Left kidney (tissue), 2 donors: ENCODE data around the gene SCN4B. TPM values are rescaled to one million over a fixed set of nuclear protein-coding genes. Genes with fewer than 3 reads are reported as not detected.

ENCODE experiments used
- DNase-seq: peaks from one replicate; pipeline ENCODE4 v3.0.0-alpha.2; 2013
- polyA plus RNA-seq: library from polyadenylated mRNA; unstranded; fragments of 120-200 nt; gene quantifications from one replicate; pipeline ENCODE4 v1.2.1, GENCODE V29; 2013; ENCODE audit not compliant: insufficient read length

The SCN4B gene
- polyA plus RNA-seq, 1 donor = 0.75 TPM

DNA sequence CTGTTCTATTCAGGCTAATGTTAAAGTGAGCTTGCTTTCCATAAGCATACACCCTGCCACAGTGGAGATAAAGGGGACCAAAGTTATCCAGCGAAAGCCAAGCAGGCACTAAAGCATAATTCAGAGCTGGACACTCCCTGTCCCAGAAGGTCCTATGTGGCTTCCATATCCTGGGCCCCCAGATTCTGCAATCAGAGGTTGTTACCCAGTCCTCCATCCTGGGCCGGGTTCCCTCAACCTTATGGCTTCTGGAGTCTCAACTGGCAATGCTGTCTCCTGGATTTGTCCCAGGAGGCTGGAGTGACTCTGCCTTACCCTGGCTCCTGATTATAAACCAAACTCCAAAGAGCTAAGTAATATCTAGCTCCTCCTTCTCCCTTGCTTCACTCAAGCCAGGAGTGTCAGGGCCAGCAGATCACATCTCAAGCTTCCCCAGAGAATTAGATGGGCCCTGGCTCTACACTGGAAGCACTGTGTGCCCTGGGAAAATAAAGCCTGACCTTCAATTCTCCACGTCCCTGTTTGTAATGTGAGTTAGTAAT is 51.9 kb downstream of the SCN4B start:
- DNase-seq = no peak

DNA sequence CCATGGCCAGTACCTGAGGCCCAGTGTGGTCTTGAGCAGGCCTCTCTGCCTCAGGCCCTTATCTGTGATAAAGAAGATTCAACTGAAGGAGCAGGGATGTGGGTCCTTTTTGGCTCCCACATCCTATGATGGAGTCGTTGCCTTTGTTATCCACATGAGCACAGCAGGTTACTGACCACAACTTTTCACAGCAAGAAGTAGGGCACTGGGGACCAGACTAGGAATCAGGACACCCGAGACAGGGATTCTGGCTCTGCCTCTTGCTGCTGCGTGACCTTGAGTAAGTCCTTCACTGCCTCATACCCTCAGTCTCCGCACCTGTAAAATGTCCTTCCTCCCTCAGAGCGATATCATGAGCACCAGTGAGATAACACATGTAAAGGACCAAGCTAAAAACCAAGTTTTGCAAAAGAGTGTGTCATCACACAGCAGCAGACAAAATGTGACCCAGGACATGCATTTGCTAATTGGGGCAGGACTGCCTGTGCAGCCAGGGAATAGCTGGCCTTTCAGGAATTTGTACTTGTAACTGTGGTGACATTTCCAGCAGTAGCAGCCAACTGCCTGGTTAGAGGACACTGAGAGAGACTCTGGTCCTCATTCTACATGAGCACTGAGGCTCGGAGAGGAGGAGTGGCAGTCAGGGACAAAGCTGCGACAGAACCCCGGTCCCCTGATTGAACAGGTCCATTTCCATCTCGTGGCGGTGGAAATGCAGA is 52.6 kb downstream of the SCN4B start:
- DNase-seq = no peak

DNA sequence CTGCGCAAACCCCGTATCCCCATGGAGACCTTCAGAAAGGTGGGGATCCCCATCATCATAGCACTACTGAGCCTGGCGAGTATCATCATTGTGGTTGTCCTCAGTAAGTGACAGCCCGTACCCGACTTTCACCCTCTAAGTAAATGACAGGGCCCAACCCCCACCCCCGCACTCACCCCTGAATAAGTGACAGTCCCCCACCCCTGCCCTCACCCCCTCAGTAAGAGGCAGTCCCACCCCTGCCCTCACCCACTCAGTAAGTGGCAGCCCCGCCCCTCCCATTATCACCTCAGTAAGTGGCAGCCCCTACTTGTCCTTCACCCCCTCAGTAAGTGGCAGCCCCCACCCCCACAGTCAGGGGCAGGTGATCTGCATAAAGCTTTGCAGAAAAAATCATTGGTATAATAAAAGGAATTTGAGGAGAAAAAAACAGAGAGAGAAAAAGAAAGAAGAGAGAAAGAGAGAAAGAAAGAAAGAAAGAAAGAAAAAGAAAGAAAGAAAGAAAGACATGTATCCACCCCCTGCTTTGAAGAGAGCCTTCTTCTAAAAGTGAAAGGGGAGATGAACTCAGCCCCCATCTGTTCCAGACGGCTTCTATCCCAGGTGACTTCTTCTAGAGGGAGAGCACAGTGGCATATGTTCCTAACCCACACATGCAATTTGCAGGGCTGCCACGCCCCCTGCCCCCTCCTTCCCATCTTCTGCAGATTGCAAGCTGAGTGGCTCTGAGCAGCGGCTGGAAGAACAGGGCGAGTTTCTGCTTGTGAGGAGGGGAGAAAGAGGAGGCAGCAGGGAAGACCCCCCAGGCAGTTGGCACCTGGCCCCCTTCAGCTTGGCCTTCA is 53.4 kb downstream of the SCN4B start:
- no peak for DNase-seq

DNA sequence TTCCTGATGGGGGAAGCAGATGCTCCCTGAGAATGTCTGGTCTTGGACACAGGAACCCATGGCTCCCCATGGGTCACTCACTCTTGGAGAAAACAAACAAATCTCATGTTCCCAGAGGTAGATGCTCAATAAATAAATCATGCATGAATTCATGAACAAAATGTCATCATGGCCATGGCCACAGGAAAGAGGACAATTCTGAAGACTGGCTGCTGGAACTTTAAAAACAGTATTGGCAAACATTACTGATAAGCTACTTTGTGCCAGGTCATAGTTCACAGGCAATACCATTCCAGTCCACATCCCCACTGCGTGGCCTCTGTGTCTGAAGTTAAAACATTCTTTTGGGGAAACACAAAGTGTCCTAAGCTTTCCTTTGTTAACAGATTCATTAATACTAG is 56.7 kb downstream of the SCN4B start:
- DNase-seq = no peak

DNA sequence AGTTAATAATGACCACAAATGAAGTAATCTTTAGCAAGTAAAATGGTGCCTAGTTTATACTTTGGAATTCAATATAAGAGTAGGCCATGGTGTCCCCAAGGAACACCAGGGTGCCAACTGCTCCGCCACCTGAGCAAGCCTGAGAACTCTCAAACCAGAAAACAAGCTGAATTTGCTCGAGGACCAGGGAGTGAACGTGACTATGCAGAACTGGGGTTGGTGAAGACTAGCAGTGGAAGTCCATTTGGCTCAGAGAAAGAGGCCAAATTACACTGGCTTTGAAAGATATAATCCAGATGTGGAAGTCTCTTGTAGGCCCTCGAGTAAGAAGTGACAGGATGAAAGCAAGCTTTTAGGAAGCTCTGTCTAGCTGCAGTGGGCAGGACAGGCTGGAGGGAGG is 57.1 kb downstream of the SCN4B start:
- no peak for DNase-seq

DNA sequence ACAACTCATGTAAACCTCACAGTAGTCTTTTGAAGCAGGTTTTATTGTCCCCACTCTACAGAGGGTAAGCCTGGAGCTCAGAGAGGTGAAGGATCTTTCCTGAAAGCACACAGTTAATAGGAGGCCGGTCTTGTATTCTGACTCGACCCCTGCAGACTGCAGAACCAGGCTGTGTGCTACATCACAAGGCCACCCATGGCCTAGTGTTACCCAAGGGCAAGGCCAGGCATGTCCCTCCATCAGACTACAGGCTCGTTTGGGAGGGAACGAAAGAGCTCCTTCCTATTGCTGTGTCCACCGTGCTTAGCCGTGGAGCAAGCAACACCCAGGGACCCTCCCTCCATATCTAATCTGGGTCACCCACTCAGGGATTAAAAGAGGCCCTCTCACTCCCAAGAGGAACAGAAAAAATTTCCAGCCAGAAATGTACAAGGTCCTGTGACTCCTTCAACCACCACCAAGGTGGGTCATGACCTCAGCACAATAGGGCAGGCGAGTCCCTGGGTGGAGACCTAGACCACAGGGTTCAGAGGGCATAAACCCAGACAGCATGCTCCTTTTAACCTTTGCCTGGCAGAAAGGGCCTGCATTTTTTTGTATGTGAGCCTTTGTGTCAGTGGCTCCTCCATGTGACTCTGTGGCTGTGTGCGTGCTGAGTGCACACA is 59.6 kb downstream of the SCN4B start:
- DNase-seq = no peak

DNA sequence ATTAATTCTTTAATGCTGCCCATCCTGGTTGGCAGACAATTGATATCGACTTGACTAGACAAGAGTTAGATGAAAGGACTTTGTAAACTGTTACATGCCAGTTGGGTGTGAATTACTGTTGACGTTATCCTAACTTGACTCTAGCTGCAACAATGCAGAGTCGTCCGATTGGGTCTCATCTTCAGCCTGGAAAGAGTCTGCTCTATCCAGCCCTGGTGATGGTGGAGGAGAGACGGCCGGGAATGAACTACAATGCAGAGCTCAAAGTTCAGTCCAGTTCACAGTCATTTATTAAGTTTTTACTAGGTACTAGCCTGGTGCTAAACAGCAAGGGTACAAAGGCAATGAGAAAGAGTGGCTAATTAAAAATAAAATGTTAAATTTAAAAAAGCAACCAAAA is 60.9 kb downstream of the SCN4B start:
- no peak for DNase-seq

DNA sequence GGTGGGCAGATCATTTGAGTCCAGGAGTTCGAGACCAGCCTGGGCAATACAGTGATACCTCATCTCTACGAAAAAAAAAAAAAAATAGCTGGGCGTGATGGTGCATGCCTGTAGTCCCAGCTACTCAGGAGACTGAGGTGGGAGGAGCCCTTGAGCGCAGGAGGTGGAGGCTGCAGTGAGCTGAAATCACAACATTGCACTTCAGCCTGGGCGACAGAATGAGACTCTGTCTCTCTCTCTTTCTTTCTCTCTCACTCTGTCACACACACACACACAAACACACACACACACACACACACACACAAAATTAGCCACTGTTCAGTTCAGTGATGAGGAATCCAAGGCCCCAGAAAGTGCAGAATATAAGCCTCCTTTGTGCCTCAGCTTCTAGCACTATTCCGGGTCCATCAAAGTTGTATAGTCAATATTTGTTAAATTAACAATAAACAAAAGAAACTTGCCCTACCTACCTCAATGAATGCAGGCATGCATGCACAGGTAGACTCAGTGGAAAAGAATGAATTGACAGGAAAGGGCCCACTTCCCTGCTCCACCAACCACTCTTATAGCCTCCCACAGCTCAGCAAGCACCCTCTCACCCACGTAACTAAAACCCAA is 62.0 kb downstream of the SCN4B start:
- DNase-seq = no peak

DNA sequence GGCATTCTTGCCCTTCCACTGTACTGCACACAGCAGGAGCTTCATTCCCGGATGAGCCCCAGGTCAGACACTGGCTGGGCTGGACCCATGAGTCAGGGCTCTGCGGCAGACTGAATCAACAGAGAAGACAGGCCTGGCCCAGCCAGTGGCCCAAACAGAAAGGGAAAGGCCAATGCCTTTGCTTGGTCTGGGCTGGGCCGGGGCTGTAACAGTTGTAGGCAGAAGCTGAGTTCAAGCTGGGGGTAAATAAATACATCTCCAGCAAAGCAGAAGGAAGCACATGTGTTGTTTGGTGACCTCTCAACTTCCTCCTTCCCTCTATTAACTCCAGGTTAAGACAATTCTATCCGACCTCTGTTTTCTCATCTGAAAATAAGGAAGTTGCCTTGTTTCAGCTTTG is 64.1 kb downstream of the SCN4B start:
- no peak for DNase-seq

DNA sequence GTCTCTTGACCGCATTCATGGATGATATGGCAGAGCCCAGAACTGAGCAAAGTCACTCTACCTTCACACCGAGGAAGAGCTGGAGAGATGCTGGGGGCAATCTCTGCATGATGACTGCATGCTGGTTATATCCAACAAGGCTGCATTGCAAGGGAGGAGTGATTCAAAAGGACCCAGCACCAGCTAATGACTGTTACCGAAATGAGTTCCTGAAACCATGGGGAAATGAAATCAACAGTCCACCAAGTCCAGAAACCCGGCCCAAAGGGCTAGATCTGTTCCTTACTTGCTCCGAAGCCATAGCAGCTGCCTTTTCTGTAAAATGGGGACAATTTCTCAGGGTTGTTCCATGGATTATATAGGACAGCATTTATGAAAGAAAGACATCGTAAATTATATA is 64.7 kb downstream of the SCN4B start:
- DNase-seq = no peak

DNA sequence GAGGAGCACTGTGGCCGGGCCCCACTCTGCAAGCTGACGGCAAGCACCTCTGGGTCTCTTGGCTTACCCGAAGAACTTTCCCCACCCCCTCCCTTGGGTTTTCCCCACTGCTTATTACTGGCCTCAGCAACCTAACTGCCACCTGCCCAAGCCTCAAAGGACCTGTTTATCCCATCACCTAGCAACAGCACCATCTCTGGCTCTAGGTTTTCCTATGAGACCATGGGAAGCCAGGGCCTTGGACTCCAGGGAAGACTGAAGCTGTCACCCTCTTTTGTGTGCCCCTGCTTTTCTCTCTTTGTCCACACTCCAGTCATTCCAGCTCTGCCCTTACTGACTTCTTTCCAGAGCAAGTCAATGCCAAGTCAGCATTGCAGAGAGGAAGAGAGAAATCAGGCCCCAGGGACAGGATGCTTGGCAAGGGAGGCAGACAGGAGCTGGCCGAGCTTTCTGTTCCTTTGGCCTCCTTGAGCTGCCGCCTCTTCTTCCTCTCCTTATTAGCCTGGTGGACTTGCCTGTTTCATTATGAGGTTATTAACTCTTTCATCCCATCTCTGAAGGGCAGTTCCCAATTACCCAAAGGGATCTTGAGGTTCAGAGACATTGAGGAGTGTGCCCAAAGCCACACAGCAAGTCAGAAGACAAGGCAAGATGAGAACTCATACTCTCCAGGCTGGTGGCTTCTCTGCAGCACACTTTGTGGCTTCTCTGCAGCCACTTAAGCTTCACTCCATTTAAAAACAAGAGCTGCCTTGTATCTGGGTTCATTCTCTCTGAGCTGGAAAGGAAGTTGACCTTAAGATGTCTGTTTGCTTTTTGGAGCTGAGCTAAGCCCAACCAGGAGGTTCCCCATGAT is 65.5 kb downstream of the SCN4B start, which contains the start of gene SMIM35:
SMIM35 (minus strand) TSS at position 51 of the 856 bp plus-strand sequence. CDS start 206 bp downstream, outside the sequence.
- DNase-seq = no peak

DNA sequence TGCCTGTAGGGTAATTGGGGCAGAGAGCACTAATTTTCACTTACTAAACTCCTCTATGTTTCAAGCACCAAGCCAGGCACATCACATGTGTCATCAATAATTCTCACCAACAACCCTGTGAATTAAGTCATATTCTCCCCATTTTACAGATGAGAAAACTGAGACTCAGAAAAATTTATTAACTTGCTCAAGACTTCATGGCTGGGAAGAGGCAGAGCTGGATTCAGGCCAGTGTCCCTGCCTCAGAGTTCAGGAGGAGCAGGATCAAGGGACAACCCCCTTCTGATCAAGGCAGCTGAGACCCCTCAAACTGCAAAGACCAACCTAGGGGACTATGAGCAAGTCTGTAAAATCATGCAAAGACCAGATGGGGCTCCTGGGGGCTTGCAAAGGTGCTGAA is 68.0 kb downstream of the SCN4B start:
- DNase-seq = no peak

DNA sequence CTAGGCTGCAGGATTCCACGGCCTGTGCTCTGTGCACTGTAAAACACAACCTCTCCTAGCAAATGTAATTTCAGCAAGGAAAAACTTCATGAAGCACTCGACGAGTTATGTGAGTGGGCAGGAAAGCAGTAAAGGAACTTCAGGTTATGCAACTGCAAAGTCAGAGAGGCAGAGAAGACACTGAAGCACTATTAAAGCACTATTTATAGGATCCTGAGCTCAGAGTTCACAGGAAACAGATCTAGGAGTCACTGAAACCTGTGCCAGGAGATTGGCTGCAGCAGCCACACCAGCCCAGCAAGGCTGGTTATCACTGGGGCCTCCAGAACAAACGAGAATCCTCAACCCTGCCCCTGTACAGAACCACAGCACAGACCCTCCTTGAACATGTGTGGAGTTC is 68.4 kb downstream of the SCN4B start:
- no peak for DNase-seq

Other genes with a start within 250 kb of the SCN4B start
- gene TMPRSS13, start 223.4 kb downstream of the SCN4B start, polyA plus RNA-seq = 0.58 TPM
- 2.1 TPM for gene IL10RA, start 166.4 kb downstream of the SCN4B start, polyA plus RNA-seq
- gene TMPRSS4, start 75.7 kb downstream of the SCN4B start, polyA plus RNA-seq = 30.2 TPM
- 0.17 TPM for gene SMIM35, start 65.9 kb downstream of the SCN4B start, polyA plus RNA-seq
- gene SCN2B, start 23.8 kb upstream of the SCN4B start, polyA plus RNA-seq = 3.0 TPM
- gene JAML, start 72.2 kb upstream of the SCN4B start, polyA plus RNA-seq = 1.5 TPM
- gene MPZL3, start 99.5 kb upstream of the SCN4B start, polyA plus RNA-seq = 6.5 TPM
- gene MPZL2, start 111.5 kb upstream of the SCN4B start, polyA plus RNA-seq = 28.3 TPM
- 0.22 TPM for gene CD3E, start 151.9 kb upstream of the SCN4B start, polyA plus RNA-seq
- gene CD3D, start 189.9 kb upstream of the SCN4B start, polyA plus RNA-seq = 0.50 TPM
- 0.25 TPM for gene CD3G, start 191.5 kb upstream of the SCN4B start, polyA plus RNA-seq
- gene UBE4A, start 206.8 kb upstream of the SCN4B start, polyA plus RNA-seq = 53.0 TPM
- gene ATP5MG, start 248.8 kb upstream of the SCN4B start, polyA plus RNA-seq = 383 TPM